ENCODE measurements around the gene ADAMTS17. TPM values are rescaled to one million over a fixed set of nuclear protein-coding genes. Genes with fewer than 3 reads are reported as not detected.

Gene ADAMTS17
- total RNA-seq, 8 experiments from 2014 or later: 0.33 to 2.1 (median 1.1) TPM

DNA sequence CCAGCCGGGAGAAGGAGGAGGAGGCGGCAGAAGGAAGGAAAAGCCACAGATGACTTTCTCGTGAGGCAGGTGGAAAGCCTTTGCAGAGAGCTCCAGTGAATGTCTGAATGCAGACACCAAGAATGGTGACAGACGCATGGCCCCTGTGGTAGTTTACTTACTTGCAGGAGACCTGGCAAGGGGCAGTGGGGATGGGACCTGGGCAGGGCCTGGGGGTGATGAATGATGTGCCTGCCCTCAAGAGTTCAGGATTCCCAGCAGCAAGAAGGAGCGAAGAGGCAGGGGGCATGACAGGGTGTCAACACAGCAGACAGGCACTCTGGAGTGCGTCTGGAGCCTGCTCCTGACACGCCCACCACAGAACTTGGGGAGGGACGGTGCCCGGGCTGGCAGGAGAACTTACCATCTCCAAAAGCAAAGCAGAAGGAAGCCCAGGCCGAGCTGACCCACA lies 348.1 kb downstream of the ADAMTS17 start:
- no peak overlapping the region for H3K4me3 ChIP-seq
- peaks cover 0 to 3% of the 10 kb centered on the region in 2 donors for H3K4me1 ChIP-seq (replicated peaks in 1 of 2)
- in situ Hi-C loops (cut with MboI; ENCODE audit: low pct_unique_long_range_greater_than_20kb in 2 of 9, low sequenced_read_pairs in 9 of 9, unreplicated experiment in 9 of 9): no loop called here
- ATAC-seq (replicated peaks in 6 of 8): no peak
- WGBS, 10 experiments: 67 to 100% (median 80%) methylated on average over 1 to 4 of the region's 10 CpGs; no CpG with 5 or more reads in 5 of the 10 experiments
- no peak overlapping the region for H3K27ac ChIP-seq

DNA sequence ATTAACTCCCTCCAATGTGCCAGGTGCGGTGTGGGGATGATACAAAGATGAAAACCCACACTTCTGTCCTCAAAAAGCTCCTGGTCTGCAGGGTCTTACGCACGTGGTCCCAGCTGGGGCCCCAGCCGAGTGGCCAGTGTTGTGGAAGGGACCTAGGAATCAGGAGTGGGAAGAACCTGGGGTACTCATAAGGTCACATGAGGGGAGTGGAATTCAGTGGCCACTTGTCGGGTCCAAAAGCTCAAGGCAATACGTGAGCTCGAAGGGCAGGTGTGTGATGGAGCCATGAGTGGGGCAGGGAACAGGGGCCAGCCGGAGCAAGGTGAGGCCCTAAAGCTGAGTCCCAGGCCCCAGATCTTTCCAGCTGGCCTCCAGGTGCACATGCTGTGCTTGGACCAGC lies 348.5 kb downstream of the ADAMTS17 start:
- Histone ChIP-seq H3K4me1 (replicated peaks in 1 of 2) (peaks cover 0 to 3% of the 10 kb centered on the region in 2 donors), H3K27ac (no peak overlapping the region), H3K4me3 (no peak overlapping the region)
- WGBS, 10 experiments: 66 to 100% (median 89%) methylated on average over 3 to 6 of the region's 8 CpGs; no CpG with 5 or more reads in 5 of the 10 experiments
- no peak for ATAC-seq (replicated peaks in 6 of 8)
- in situ Hi-C loops (cut with MboI; ENCODE audit: low pct_unique_long_range_greater_than_20kb in 2 of 9, low sequenced_read_pairs in 9 of 9, unreplicated experiment in 9 of 9): no loop called here

DNA sequence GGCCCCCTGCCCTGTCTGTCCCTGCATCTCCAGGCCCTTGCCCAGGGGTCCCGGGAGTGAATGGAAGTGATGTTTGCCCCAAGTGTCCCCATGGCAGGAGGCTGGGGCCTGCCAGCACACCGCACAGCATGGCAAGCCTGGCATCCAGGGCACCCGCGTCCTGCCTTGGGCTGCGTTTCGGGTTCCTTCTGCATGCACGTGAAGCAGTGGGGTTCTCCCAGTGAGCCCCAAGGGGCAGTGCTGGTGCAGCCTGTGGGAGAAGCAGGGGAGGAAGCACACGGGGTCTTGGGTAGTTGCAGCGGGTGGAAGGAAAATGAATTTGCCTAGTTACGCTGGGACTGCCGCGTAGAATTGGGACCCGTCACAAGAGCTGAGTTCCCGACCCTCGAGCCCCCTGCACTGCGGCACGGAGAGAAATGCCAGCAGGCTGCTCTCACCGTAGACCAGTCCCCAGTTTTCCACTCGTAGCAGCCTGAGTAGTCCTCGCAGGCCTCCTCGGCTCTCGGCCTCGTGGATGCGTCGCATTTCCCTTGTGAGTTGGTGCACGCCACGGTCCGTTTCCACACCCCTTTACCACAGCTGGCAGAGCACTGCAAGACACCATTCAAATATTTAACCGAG lies 349.1 kb downstream of the ADAMTS17 start:
- 57 to 100% (median 76%) methylated on average over 1 to 13 of the region's 29 CpGs; no CpG with 5 or more reads in 4 of the 10 experiments for WGBS, 10 experiments
- Histone ChIP-seq H3K4me1 (replicated peaks in 1 of 2) (peaks cover 0 to 3% of the 10 kb centered on the region in 2 donors), H3K27ac (no peak overlapping the region), H3K4me3 (no peak overlapping the region)
- ATAC-seq (replicated peaks in 6 of 8): no peak
- in situ Hi-C loops (cut with MboI; ENCODE audit: low pct_unique_long_range_greater_than_20kb in 2 of 9, low sequenced_read_pairs in 9 of 9, unreplicated experiment in 9 of 9): no loop called here

DNA sequence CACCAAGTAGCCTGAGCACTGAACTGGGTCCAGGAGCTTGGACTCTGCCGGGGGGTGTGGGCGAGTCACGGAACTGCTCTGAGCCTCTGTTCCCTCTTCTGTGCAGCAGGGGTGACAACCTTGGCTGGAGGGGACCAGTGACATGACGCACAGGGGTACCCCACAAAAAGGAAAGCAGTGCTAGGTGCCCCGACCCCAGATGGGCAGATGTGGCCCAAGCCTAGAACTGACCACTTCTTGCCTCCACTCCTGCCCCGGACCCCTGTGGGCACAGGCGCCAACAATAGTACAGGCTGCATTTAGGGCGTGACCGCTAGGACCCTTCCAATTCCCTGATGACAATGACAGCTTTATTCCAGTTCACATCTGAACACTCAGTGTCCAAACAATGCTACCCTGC lies 352.7 kb downstream of the ADAMTS17 start:
- H3K27ac ChIP-seq: no peak overlapping the region
- no peak for ATAC-seq (replicated peaks in 6 of 8)
- 40 to 100% (median 78%) methylated on average over 2 to 6 of the region's 9 CpGs; no CpG with 5 or more reads in 1 of the 10 experiments for WGBS, 10 experiments
- peaks cover 12 to 17% of the 10 kb centered on the region in 2 donors for H3K4me1 ChIP-seq (replicated peaks in 1 of 2)
- in situ Hi-C loops (cut with MboI; ENCODE audit: low pct_unique_long_range_greater_than_20kb in 2 of 9, low sequenced_read_pairs in 9 of 9, unreplicated experiment in 9 of 9): no loop called here
- H3K4me3 ChIP-seq: no peak overlapping the region

DNA sequence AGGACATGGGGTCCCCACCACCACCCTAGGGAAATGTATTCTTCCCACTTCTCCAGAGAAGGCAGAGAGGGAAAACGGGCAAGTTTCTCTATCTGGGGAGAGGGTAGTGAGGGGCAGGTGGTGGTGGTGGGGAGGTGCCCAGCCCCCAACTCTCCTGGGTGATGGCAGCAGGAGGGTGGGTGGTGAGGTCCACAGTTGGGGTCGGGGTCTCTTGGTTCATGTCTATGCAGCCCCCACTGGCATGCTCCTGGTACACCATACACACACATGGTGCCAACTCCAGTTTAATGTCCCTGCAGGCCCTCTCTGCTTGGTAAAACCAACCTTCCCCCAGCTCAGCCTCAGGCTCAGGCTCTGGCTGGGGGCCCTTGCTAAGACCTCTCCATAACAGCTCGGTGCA lies 354.1 kb downstream of the ADAMTS17 start:
- Histone ChIP-seq H3K4me1 (replicated peaks in 1 of 2) (peaks cover 12 to 27% of the 10 kb centered on the region in 2 donors), H3K4me3 (no peak overlapping the region), H3K27ac (no peak overlapping the region)
- in situ Hi-C loops (cut with MboI; ENCODE audit: low pct_unique_long_range_greater_than_20kb in 2 of 9, low sequenced_read_pairs in 9 of 9, unreplicated experiment in 9 of 9): no loop called here
- ATAC-seq (replicated peaks in 6 of 8): no peak
- 20% methylated on average over 1 of the region's 3 CpGs; no CpG with 5 or more reads in 9 of the 10 experiments for WGBS, 10 experiments

DNA sequence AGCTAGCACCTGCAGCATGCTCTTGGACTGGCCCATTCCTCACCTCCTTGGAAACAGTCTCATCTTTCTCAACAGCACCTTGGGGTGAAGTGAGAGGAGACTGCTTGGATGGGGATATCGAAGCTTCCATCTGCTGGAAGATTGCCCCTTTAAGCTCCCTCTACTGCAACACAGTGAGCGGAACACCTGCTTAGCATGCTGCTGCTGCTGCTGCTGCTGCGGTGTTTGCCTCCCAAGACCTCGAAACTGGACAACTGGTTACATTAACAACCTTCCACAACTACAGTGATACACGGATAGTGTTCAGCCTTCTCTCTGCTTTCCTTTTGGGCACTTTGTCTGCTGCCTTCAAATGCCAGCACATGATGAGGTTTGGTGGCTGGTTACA lies 354.7 kb downstream of the ADAMTS17 start:
- Histone ChIP-seq H3K4me1 (replicated peaks in 1 of 2) (peaks cover 18 to 27% of the 10 kb centered on the region in 2 donors), H3K27ac (peak overlapping the region; percentile 61 to 84), H3K4me3 (no peak overlapping the region)
- no peak for ATAC-seq (replicated peaks in 6 of 8)
- in situ Hi-C loops (cut with MboI; ENCODE audit: low pct_unique_long_range_greater_than_20kb in 2 of 9, low sequenced_read_pairs in 9 of 9, unreplicated experiment in 9 of 9): no loop called here
- 20 to 92% (median 83%) methylated on average over 1 to 4 of the region's 5 CpGs; no CpG with 5 or more reads in 5 of the 10 experiments for WGBS, 10 experiments

DNA sequence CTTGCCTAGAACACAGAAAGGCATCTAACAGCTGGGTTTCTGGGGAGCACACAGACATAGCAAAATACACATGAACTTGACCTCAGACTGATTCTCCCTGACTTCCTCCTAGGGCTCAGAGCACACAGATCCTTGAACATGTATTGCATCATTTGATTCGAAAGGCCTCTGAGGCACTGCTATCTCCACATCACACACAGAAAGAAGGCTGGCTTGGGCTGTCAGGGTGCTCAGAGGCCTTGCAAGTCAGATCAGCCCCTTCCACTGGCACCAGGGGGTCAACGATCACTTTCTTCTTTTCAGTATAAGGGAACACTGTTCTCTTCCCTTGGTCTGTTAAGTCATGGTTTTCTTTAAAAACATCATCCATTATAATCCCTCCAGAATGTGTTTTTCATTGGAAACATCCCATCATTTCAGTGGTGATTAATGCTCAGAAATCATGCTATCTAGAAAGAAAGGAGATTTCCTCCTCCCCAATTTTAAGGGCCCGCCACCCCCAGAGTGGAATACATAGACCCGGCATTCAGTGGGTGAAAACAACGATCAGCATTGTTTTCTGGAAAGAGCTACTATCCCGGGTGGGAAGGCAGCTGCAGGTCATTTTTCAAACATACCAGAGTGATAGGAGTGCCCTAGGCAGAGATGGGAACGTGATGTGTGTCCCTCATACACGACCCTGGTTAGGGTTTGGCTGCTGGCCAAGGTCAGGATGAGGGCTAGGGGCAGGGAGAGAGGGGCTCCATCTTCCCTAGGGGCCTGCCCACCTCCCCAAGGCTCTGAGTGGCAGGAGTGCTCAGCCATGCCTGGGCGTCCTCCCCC lies 355.3 kb downstream of the ADAMTS17 start:
- 13 to 80% (median 42%) methylated on average over 1 to 6 of the region's 9 CpGs; no CpG with 5 or more reads in 2 of the 10 experiments for WGBS, 10 experiments
- peak in 5 of 8 experiments; percentile 82 to 96 (median 93) for ATAC-seq (replicated peaks in 6 of 8)
- Histone ChIP-seq H3K4me1 (replicated peaks in 1 of 2) (peaks cover 19 to 27% of the 10 kb centered on the region in 2 donors), H3K27ac (peak overlapping the region; percentile 61 to 84), H3K4me3 (no peak overlapping the region)
- in situ Hi-C loops (cut with MboI; ENCODE audit: low pct_unique_long_range_greater_than_20kb in 2 of 9, low sequenced_read_pairs in 9 of 9, unreplicated experiment in 9 of 9): no loop called here

DNA sequence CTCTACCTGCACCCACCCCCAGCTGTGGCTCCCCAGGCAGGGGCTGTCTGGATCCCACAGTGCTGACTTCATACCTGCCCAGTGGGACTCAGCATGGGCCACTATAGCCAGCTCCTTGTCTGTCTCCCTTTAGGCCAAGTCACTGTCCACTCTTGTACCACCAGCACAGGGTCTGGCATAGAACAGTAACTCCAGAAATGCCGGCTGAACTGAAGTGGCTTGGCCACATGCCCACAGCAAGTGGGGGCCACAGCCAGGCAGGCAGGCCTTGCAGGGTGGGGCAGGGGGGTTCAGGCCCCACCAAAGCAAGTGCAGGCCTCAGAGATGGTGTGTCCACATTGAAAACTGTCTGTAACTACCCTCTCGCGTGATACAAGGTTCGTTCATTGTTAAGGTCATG lies 355.9 kb downstream of the ADAMTS17 start:
- Histone ChIP-seq H3K4me3 (no peak overlapping the region), H3K27ac (peak overlapping the region; percentile 61 to 84), H3K4me1 (replicated peaks in 1 of 2) (peaks cover 23 to 28% of the 10 kb centered on the region in 2 donors)
- WGBS, 10 experiments: 22 to 100% (median 85%) methylated on average over 1 to 3 of the region's 4 CpGs; no CpG with 5 or more reads in 5 of the 10 experiments
- in situ Hi-C loops (cut with MboI; ENCODE audit: low pct_unique_long_range_greater_than_20kb in 2 of 9, low sequenced_read_pairs in 9 of 9, unreplicated experiment in 9 of 9): no loop called here
- ATAC-seq (replicated peaks in 6 of 8): no peak

DNA sequence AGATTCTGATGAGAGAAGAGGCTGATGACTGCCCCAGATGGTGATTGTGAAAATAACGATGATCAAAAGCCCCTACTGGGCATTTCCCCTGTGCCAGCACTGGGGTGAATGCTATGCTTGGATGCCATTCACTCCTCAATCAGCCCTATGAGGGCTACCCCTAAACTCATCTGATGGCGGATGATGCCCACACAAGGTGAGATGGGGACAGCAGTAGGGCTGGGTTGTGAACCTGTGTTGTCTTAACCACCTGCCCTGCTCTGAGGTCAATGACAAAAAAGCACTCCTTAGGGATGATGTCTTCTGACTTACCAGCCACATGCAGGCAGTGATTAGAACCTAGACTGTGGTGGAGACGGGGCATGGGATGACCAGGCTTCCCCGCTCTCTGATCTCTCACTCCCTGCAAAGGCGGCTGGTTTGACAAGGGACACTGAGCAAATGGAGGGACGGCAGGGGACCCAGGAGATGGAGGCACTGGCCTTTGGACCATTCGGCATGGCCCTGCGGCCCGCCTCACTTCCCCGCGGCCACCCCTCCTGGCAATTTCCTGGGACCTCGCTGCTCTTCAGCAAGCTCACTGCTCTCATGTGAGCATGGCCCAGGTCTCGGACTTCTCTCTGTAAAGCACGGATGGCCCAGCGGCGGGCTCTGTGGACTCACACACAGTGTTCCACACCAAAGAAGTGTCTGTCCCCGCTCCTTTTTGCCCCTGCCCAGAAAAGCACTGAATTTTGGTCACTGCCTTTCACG lies 357.1 kb downstream of the ADAMTS17 start:
- no peak overlapping the region for H3K4me3 ChIP-seq
- H3K27ac ChIP-seq: no peak overlapping the region
- peaks cover 30 to 34% of the 10 kb centered on the region in 2 donors for H3K4me1 ChIP-seq (replicated peaks in 1 of 2)
- in situ Hi-C loops (cut with MboI; ENCODE audit: low pct_unique_long_range_greater_than_20kb in 2 of 9, low sequenced_read_pairs in 9 of 9, unreplicated experiment in 9 of 9): no loop called here
- ATAC-seq (replicated peaks in 6 of 8): no peak
- 37 to 93% (median 80%) methylated on average over 1 to 8 of the region's 18 CpGs; no CpG with 5 or more reads in 3 of the 10 experiments for WGBS, 10 experiments

DNA sequence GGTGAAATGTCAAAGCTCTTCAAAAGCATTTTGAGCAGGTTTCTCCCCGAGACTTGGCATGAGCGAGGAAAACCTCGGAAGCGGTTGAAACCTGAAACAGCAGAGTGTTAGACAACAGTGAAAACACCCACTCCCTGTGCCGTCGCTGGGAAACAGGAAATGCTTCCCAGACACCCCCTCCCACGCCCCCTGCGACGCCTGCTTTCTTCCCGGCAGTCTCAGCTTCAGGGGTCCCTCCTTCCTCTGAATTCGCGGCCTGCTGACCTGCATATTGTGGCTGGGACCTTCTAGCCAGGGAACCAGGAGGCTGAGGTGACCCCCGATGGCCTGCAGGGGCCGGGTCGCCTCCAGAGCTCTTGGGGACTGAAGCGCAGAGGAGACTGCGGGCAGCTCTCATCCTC lies 357.9 kb downstream of the ADAMTS17 start:
- Histone ChIP-seq H3K27ac (no peak overlapping the region), H3K4me1 (replicated peaks in 1 of 2) (peaks cover 30 to 34% of the 10 kb centered on the region in 2 donors), H3K4me3 (no peak overlapping the region)
- in situ Hi-C loops (cut with MboI; ENCODE audit: low pct_unique_long_range_greater_than_20kb in 2 of 9, low sequenced_read_pairs in 9 of 9, unreplicated experiment in 9 of 9): no loop called here
- peak in 1 of 8 experiments; percentile 5 for ATAC-seq (replicated peaks in 6 of 8)
- 40 to 70% (median 57%) methylated on average over 1 to 5 of the region's 17 CpGs; no CpG with 5 or more reads in 5 of the 10 experiments for WGBS, 10 experiments

DNA sequence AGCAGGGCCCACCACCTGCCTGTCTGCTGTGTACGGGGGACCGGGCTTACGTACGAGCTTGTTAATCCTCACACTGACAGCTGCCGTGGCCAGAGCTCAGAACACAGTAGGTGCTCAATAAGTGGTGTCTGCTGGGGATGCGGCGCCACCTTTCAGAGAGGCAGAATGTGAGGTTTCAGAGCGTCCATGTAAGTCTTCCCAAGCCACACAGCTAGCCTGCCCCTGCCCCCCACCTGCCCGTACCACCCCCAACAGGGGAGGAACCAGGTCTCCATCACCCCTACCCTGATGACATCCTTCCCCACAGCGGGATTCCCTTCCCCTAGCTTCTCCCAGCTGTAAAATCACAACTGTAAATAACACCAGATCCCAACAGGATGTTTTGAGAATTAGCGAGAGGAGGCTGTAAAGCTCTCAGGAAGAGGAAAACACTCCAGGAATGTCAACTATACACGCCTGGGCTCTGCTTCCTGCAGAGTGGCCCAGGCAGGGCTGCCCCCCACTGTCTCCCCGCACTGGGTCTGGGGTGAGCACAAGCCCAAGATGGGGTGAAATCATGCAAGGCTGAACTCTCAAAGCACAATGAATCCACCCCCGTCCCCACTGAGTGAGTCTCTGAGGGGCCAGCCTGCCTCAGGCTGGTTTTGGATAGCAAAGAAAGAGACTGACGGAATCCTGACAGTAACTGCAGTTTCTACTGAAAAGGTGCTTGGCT lies 358.4 kb downstream of the ADAMTS17 start:
- H3K4me1 ChIP-seq (replicated peaks in 1 of 2): peaks cover 30 to 34% of the 10 kb centered on the region in 2 donors
- 30 to 79% (median 63%) methylated on average over 1 to 8 of the region's 15 CpGs; no CpG with 5 or more reads in 3 of the 10 experiments for WGBS, 10 experiments
- H3K27ac ChIP-seq: no peak overlapping the region
- H3K4me3 ChIP-seq: no peak overlapping the region
- ATAC-seq (replicated peaks in 6 of 8): peak in 1 of 8 experiments; percentile 14
- in situ Hi-C loops (cut with MboI; ENCODE audit: low pct_unique_long_range_greater_than_20kb in 2 of 9, low sequenced_read_pairs in 9 of 9, unreplicated experiment in 9 of 9): no loop called here

DNA sequence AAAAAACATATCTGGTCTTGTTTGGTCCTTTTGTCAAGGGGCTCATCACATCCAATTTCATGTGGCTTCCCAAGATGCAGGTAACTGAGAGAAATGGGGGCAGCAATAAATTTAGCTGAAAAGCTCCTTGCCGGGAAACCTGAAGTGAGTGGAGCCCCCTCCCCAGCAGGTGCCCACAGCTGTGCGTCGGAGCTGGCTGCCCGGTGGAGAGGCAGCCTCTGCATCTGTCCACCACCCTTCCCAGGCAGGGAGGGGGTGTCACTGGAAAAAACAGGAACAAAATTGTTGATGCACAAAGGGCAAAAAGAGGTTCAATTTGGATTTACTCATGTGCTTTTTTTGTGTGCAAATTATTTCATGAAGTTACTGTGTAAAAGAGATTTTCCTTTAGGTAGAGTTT lies 359.1 kb downstream of the ADAMTS17 start:
- ATAC-seq (replicated peaks in 6 of 8): no peak
- no peak overlapping the region for H3K27ac ChIP-seq
- H3K4me1 ChIP-seq (replicated peaks in 1 of 2): peaks cover 30 to 41% of the 10 kb centered on the region in 2 donors
- no peak overlapping the region for H3K4me3 ChIP-seq
- 41 to 83% (median 58%) methylated on average over 2 to 4 of the region's 4 CpGs; no CpG with 5 or more reads in 7 of the 10 experiments for WGBS, 10 experiments
- in situ Hi-C loops (cut with MboI; ENCODE audit: low pct_unique_long_range_greater_than_20kb in 2 of 9, low sequenced_read_pairs in 9 of 9, unreplicated experiment in 9 of 9): no loop called here
